Thyroid gland (tissue), 4 donors: ENCODE data around the gene KRTAP5-6.

ENCODE experiments used
- CTCF ChIP-seq, 6 experiments: fragments of 200-600 bp in 3 of 6; fragments of 450-650 bp in 3 of 6; sonication (generic) in 3 of 6; IDR thresholded peaks; one replicate each; pipeline ENCODE4 v1.5.1; 2016 to 2019; ENCODE audit warnings: antibody characterized with exemption in 6 of 6, mild to moderate bottlenecking in 2 of 6, inconsistent platforms in 1 of 6, moderate library complexity in 1 of 6
- POLR2A ChIP-seq, 2 donors: fragments of 450-650 bp; IDR thresholded peaks; one replicate each; pipeline ENCODE4 v1.6.1; 2017; ENCODE audit warnings: antibody characterized with exemption in 2 of 2, mild to moderate bottlenecking in 2 of 2, moderate library complexity in 1 of 2

GRCh38 chr11:1739576-1739975, 42.6 kb downstream of the KRTAP5-6 start:
- TF ChIP-seq CTCF (IDR thresholded peaks at IDR 0.05) (no peak), POLR2A (IDR thresholded peaks at IDR 0.05) (no peak)
